Fibroblast of pulmonary artery (primary cell): ENCODE measurements around the gene MCRIP2.

Experiments
- DNase-seq: peaks from one replicate; pipeline ENCODE4 v3.0.0-alpha.2; 2010; ENCODE audit warnings: low read depth
- H3K4me3 ChIP-seq: replicated peaks from 2 replicates; pipeline ENCODE4 v1.5.1; 2011; ENCODE audit warnings: low read depth, mild to moderate bottlenecking, control low read depth, low read length, moderate library complexity
- TF ChIP-seq, protein P1 (sequence below): IDR thresholded peaks from 2 replicates; pipeline ENCODE4 v1.5.1; 2011; ENCODE audit warnings: mild to moderate bottlenecking, control low read depth, low read length, inconsistent platforms; ENCODE audit errors: missing control alignments

The MCRIP2 gene

DNA sequence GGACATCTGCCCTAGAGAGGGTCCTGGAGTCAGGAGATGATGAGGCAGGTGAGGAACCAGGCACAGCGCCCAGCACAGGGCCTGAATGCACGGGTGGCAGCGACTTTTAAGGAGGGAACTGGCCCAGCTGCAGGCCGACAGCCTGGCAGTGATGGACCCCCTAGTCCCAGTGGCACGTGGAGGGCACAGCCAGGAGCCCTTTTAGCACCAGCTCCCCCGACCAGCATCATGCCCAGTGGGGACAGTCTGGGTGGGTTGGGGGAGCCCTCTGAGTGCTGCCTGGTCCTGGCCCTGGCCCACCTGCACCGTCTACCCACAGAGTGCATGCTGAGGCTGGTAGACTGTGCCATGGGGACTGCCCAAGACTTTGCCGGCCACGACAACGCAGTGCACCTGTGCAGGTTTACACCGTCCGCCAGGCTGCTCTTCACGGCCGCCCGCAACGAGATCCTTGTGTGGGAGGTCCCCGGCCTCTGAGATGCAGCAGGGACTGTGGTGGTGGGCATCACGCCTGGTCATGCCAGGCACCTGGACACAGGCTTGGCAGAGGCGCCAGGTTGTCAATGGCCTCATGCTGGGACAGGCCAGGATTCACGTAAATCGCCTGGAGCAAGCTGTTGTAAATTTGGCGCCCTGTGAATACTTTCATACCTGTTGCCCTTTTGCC, 25.6 kb downstream of the MCRIP2 start:
- no peak for DNase-seq
- TF ChIP-seq, protein P1, sequence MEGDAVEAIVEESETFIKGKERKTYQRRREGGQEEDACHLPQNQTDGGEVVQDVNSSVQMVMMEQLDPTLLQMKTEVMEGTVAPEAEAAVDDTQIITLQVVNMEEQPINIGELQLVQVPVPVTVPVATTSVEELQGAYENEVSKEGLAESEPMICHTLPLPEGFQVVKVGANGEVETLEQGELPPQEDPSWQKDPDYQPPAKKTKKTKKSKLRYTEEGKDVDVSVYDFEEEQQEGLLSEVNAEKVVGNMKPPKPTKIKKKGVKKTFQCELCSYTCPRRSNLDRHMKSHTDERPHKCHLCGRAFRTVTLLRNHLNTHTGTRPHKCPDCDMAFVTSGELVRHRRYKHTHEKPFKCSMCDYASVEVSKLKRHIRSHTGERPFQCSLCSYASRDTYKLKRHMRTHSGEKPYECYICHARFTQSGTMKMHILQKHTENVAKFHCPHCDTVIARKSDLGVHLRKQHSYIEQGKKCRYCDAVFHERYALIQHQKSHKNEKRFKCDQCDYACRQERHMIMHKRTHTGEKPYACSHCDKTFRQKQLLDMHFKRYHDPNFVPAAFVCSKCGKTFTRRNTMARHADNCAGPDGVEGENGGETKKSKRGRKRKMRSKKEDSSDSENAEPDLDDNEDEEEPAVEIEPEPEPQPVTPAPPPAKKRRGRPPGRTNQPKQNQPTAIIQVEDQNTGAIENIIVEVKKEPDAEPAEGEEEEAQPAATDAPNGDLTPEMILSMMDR: no peak
- H3K4me3 ChIP-seq: no peak overlapping the region

DNA sequence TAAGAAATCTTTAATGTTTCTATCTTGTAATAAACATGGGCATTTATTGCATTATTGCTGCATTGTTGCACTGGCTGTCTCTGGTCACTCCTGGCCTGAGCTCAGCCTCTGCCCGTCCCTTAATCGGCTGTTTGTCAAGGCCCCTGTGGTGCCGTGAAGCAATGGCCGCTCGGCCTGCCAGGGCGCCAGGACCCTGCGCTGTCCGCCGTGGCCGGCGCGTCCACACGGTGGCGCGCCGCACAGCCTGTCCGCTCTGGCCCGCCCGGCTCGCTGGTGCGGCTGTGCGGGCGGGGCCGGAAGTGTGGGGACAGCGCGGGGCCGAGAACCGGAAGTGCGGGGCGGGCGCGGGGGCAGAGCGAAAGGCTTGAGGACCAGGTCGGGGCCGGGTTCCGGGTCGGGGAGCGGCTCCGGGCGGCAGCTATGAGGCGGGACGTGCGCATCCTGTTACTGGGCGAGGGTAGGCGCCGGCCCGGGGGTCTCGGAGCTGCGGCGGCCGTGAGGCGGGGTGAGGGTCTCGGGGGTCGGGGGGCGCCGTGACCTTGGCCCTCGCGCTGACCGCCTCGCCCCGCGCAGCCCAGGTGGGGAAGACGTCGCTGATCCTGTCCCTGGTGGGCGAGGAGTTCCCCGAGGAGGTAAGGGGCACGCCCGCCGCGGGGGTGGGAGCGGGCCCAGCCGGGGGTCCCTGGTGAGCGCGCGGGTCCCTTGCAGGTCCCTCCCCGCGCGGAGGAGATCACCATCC, 26.3 kb downstream of the MCRIP2 start, which contains the start of gene RHOT2:
TSS of gene RHOT2 (plus strand) at position 353 of the 739 bp plus-strand sequence. CDS start at position 421, 68 bp downstream.
- peak; percentile 90 for DNase-seq
- TF ChIP-seq, protein P1: peak; percentile 34
- H3K4me3 ChIP-seq: peak within 1 kb of the TSS; percentile 79

DNA sequence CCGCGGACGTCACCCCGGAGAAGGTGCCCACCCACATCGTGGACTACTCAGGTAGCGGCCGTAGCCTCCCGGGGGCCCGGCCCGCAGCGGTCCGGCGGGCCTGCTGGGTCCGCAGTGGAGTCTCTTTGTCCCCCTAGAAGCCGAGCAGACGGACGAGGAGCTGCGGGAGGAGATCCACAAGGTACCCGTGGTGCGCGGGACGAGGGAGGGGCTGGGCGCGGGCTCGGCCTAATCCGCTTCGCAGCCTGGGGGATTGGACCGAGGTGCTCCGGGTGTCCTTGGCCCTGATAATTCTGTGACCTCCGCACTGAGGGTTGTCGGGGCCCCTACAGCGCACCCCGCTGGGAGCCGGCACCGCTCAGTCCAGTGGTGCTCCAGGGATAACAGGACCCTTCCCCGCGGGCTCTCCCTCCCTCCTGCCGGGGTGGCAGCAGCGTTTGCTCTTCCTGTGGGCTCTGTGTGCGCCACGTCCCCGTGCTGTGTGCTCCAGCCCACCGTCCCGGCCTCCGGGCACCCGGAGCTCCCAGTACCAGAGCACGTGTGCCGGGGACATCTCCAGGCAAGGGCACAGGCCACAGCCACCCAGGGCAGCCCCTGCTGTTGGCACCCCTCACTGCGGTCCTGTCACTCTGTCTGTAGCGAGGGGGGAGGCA, 27.0 kb downstream of the MCRIP2 start:
- H3K4me3 ChIP-seq: peak overlapping the region; percentile 79
- TF ChIP-seq, protein P1: no peak
- DNase-seq: no peak

DNA sequence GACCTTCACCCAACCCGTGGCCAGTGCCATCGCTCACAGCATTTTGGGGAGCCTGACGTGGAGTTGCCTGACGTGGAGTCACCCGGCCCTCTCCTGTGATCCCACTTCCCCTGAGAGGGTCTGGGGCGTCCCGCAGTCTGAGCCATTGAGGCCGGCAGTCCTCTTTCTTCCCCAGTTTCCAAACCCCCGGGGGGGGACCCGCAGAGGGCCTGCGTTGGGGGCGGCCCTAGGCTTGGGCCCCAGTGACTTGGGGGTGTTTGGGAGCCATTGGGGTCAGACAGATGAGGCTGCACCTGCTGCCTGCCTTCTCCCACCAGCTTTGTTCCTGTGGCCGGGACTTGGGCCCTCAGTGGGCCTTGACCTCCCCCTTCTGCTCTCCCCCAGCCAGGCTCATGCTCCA, 28.0 kb downstream of the MCRIP2 start:
- H3K4me3 ChIP-seq: peak overlapping the region; percentile 79
- no peak for DNase-seq

DNA sequence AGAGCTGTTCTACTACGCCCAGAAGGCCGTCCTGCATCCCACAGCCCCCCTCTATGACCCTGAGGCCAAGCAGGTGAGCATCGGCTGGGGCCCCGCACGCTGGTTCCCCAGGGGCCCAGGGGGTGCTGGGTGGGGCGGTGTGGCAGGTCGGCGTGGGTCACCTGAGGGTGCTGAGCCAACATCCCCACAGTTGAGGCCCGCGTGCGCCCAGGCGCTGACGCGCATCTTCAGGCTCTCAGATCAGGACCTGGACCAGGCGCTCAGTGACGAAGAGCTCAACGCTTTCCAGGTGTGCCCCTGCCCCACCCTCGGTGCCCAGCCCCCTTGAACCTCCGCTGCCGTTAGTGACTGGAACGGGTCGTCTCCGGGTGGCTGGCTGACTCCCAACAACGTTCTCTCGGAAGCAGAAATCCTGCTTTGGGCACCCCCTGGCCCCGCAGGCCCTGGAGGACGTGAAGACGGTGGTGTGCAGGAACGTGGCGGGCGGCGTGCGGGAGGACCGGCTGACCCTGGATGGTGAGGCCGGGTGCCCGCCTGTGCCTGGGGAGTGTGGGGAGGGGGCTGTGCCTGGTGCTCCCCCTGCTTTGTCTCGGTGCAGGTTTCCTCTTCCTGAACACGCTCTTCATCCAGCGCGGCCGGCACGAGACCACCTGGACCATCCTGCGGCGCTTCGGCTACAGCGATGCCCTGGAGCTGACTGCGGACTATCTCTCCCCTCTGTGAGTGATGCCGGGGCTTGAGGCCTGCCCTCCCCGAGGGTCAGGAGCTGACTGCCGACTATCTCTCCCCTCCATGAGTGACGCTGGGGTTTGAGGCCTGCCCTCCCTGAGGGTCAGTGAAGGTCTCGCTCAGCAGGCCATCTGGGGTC, 29.1 kb downstream of the MCRIP2 start:
- DNase-seq: no peak
- no peak overlapping the region for H3K4me3 ChIP-seq
- TF ChIP-seq, protein P1: no peak

More for the DNA sequence above, 28.0 kb downstream of the MCRIP2 start:
- TF ChIP-seq, protein P1: no peak

DNA sequence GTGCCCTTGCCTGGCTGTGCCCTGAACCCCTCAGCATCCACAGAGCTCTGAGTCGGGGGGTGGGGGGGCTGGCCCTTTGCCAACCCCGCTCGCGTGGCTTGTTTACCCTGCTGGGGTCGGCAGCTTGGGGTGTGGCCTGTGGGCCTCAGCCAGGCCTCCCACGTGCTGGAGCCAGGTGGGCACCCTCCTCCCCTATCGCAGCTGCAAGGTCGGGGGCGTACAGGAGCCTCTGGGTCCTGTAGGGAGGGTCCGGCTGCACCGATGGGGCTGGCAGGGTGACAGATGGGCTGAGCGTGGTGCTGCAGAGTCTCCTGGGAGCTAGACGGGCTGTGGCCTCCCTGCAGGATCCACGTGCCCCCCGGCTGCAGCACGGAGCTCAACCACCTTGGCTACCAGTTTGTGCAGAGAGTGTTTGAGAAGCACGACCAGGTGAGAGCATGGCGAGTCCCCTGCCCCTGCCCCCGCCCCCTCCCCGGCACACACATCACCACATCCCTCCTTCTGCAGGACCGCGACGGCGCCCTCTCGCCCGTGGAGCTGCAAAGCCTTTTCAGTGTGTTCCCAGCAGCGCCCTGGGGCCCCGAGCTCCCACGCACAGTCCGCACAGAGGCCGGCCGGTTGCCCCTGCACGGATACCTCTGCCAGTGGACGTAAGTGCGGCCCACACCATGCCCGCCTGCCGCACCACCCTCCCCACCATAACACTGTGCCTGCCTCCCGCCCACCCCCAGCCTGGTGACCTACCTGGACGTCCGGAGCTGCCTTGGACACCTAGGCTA, 29.9 kb downstream of the MCRIP2 start:
- TF ChIP-seq, protein P1: no peak
- H3K4me3 ChIP-seq: no peak overlapping the region
- no peak for DNase-seq
